Heart left ventricle (tissue), 13 donors: ENCODE measurements around the gene DRC3.

Experiments used
- POLR2A ChIP-seq, 2 donors: fragments of 450-650 bp; IDR thresholded peaks; one replicate each; pipeline ENCODE4 v1.6.1; 2017; ENCODE audit warnings: antibody characterized with exemption in 2 of 2, mild to moderate bottlenecking in 2 of 2, moderate library complexity in 2 of 2
- TF ChIP-seq, protein P1 (sequence below), 12 donors: fragments of 200-600 bp; sonication (generic) in 4 of 12; IDR thresholded peaks; one replicate each; pipeline versions ENCODE4 v1.5.0 to v1.8.0; 2018 to 2022; ENCODE audit warnings: antibody characterized with exemption in 12 of 12, mild to moderate bottlenecking in 5 of 12
- donor health status: ischemic (EF 13 %, LVEDD 7.1; RV severe dilation, severe dysfunction).
- donor health status: DM: no; HTN: yes; CAD: no.
- donor health status: DM: no; HTN: no; CAD: no.
- donor health status: ischemic (EF 25% LVEDD 6.9; RV normal size, moderate dysfunction).
- donor health status: ischemic (EF 25% LVEDD 5.7; RV mildly dilated, moderate dysfunction).
- donor health status: ischemic (EF 35%, LVEDD 5.7; RV mildly dilated, moderate dysfunction).
- donor health status: nonischemic (EF 11% LVEDD 7.7; RV severe dilation, severe dysfunction).
- donor health status: DM: yes; HTN: yes; CAD: no.
- donor health status: PGD.
- donor health status: ischemic (EF 29% LVEDD 5.4; RV normal size, mild dysfunction).
- donor health status: nonischemic (EF 23%, LVEDD 6.1; RV moderate dilation, normal function).

DNA sequence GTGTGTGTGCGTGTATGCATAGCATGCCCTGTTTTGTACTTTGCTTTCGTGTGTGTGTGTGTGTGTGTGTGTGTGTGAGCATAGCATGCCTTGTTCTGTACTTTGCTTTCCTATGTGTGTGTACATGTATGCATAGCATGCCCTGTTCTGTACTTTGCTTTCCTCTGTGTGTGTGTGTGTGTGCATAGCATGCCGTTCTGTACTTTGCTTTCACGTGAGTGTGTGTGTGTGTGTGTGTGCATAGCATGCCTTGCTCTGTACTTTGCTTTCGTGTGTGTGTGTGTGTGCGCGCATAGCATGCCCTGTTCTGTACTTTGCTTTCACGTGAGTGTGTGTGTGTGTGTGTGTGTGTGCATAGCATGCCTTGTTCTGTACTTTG, 27.4 kb downstream of the DRC3 start:
- TF ChIP-seq, protein P1, sequence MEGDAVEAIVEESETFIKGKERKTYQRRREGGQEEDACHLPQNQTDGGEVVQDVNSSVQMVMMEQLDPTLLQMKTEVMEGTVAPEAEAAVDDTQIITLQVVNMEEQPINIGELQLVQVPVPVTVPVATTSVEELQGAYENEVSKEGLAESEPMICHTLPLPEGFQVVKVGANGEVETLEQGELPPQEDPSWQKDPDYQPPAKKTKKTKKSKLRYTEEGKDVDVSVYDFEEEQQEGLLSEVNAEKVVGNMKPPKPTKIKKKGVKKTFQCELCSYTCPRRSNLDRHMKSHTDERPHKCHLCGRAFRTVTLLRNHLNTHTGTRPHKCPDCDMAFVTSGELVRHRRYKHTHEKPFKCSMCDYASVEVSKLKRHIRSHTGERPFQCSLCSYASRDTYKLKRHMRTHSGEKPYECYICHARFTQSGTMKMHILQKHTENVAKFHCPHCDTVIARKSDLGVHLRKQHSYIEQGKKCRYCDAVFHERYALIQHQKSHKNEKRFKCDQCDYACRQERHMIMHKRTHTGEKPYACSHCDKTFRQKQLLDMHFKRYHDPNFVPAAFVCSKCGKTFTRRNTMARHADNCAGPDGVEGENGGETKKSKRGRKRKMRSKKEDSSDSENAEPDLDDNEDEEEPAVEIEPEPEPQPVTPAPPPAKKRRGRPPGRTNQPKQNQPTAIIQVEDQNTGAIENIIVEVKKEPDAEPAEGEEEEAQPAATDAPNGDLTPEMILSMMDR (IDR thresholded peaks at IDR 0.05): no peak
- no peak for TF ChIP-seq POLR2A (IDR thresholded peaks at IDR 0.05)
